Skin epidermis (tissue), 12 donors: Measurements from ENCODE around the gene LRG1.

ENCODE experiments used
- H3K27ac ChIP-seq, 21 experiments: fragments of 200-600 bp; sonication (generic) in 11 of 21; one replicate each; pipeline ENCODE4 v1.5.0; 2020; ENCODE audit warnings: mild to moderate bottlenecking in 3 of 21, inconsistent platforms in 2 of 21, moderate library complexity in 2 of 21
- H3K4me3 ChIP-seq, 7 experiments: fragments of 200-600 bp; sonication (generic) in 2 of 7; one replicate each; pipeline ENCODE4 v1.5.0; 2020; ENCODE audit warnings: inconsistent platforms in 2 of 7, mild to moderate bottlenecking in 2 of 7, moderate library complexity in 1 of 7

The LRG1 gene, protein sequence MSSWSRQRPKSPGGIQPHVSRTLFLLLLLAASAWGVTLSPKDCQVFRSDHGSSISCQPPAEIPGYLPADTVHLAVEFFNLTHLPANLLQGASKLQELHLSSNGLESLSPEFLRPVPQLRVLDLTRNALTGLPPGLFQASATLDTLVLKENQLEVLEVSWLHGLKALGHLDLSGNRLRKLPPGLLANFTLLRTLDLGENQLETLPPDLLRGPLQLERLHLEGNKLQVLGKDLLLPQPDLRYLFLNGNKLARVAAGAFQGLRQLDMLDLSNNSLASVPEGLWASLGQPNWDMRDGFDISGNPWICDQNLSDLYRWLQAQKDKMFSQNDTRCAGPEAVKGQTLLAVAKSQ

DNA sequence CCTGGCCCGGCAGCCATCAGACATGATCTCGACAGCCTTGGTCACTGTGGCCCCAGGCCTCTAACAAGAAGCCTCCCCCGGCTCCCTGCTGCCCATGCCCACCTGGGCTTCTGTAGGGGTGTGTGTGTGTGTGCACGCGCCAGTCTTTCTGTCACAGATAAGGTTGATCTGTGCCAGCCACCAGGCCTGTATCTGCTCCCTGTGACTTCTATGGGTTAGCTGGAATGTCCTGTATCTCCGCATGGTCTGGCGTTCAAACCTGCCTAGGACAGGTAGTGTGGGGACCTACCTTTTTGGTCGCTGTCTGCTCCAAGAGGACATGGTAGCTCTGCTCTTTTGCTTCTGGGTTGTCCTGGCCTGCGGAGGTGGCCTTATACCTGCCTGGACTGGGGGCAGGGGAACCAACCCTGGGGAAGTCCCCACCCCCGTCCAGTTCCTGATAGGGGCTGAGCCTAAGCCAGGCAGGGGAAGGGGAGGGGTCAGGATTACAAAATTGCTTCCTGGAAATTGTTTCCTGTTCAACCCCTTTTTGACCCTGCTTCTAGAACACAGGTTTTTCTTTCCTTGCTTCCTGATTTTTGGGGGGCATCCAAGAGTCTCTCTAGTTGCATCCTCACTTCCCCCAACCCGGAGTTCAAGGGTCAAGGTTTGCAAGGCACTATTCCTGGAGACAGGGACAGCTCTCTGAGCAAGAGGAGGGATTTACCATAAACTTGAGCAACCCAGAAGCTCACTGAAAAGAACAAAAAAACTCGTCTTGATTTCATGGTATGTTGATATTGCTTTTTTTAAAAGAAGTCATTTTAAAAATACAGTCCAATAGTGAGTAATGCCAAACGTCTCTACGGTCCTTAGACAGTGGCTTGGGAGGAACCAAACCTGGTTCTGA lies at the start of gene LRG1:
TSS of gene LRG1 (minus strand) at position 344 of the 889 bp plus-strand sequence. CDS start at position 321, 23 bp downstream.
- Histone ChIP-seq H3K4me3 (peak within 1 kb of the TSS in 4 of 7 experiments; percentile 8 to 33 (median 20)), H3K27ac (peak within 1 kb of the TSS in 13 of 21 experiments; percentile 19 to 69 (median 50))

DNA sequence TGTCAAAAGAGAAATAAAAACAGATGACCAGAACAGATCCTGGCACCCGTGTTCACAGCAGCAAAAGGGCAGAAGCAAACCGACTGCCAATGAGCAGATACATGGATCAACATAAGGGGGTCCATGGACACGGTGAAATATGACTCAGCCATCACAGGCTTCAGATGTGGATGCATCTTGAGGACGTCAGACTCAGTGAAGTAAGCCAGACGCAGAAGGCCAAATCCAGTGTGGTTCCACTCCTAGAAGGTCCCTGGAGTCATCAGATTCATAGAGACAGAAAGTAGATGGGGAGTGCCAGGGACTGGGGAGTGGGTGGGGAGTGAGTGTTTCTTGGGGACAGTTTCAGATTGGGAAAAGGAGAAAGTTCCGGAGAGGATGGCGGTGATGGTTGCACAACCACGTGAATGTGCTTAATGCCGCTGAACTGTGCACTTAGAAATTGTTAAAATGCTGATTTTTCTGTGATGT lies 48.5 kb upstream of the LRG1 start:
- Histone ChIP-seq H3K4me3 (no peak overlapping the region), H3K27ac (no peak overlapping the region)

DNA sequence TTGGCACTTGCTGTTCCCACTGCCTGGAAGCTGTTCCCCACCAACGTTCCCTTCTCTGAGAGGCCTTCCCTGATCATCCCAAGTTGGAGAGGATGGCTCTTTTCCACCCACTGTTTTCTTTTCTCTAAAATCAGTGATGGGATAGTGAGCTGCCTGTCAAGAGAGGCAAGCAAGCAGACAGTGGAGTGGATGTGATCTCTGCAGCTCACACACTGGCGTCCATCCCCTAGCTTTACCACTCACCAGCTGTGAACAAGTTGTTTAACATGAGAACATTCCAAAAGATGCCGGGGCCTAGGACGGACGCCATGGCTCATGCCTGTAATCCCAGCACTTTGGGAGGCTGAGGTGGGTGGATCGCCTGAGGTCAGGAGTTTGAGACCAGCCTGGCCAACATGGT lies 47.7 kb upstream of the LRG1 start:
- Histone ChIP-seq H3K27ac (no peak overlapping the region), H3K4me3 (no peak overlapping the region)

DNA sequence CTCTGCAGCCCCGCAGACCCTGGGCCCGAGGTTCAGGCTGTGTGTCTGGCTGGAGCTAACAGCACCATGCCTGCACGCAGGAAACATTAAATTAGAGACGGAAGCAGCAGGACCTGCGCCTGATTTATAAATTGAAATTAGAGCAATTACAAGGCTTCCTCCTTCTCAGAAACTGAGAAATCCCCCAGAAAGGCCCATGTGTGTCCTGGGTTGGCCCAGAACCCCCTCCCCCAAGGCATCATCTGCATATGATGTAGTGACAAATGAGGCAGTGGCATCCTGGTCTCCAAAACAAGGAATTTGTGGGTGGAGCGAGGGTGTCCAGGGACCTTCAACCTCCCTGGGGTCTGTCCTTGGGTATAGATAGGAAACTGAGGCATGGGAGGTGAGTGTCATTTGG lies 46.9 kb upstream of the LRG1 start:
- Histone ChIP-seq H3K4me3 (no peak overlapping the region), H3K27ac (no peak overlapping the region)

DNA sequence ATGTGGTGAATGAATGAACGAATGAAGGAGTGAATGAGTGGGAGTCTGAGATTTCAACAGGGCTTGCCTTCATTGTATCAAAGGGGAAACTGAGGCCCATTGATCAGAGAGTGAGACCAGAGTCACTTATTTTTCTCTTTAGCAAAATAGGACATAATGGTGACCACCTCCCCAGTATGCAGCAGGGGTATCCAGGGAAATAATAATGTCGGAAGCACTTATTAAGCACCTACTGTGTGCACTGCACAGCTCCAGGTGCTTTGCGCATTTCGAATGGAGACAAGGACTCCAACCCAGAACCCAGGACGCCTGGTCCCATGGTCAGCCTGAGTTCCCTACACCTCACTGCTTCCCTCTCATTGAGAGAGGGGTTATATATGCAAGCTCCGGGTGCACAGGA lies 46.4 kb upstream of the LRG1 start:
- H3K27ac ChIP-seq, result no peak overlapping the region
- no peak overlapping the region for H3K4me3 ChIP-seq

DNA sequence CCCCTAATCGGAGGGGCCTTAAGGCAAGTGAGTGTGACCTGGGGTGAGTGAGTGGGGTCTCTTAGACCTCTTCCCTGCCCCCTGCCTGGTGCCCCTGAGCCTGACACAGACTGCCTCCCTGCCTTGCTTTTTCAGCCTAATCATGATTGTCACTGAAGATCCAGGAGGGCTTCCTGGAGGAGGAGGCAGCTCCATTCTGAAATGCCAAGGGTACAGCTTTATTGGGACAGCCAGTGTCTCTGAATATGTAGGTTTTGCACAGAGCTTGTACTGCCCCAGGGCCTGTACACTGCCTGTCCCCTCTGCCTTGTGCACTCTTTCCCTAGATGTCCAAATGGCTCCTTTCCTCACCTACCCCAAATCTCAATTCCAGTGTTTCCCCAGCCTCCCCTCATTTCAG lies 45.7 kb upstream of the LRG1 start:
- no peak overlapping the region for H3K27ac ChIP-seq
- H3K4me3 ChIP-seq, result no peak overlapping the region

DNA sequence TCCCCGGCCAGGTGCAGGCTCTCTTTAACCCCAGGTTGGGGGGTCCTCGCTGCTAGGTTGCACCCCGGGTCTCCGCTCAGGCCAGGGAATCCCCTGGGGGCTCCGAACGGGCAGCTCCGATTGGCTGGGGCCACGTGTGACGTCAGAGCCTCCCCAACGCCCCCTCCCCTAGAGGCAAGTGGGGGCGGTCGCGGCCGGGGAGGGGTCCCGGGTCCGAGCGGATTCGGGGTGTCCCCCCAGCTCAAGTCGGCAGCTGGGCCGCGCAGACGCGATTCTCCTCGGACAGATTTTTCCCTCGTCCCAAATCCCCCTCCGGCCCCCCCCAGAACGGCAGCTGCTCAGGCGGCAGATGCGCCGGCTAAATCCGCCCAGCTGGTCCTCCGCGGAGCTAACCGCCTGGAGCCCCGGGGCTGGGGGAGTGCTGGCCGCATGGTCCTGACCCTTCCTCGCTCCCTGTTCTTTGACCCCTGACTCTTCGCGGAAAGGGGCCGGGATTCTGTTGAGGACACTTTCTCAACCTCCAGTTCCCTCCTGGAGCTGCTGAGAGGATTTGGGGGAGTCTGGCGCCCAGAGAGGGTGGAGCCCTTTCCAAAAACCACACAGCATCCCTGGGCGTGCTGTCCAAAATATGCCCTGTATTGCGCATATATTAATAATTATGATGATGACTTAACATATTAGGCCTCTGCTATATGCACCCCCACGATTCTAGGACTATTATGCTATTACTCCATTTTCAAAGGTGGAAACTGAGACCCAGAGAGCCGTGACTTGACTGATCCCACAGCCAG lies 45.0 kb upstream of the LRG1 start:
- H3K4me3 ChIP-seq, result peak overlapping the region in 6 of 7 experiments; percentile 1 to 30 (median 12)
- no peak overlapping the region for H3K27ac ChIP-seq

DNA sequence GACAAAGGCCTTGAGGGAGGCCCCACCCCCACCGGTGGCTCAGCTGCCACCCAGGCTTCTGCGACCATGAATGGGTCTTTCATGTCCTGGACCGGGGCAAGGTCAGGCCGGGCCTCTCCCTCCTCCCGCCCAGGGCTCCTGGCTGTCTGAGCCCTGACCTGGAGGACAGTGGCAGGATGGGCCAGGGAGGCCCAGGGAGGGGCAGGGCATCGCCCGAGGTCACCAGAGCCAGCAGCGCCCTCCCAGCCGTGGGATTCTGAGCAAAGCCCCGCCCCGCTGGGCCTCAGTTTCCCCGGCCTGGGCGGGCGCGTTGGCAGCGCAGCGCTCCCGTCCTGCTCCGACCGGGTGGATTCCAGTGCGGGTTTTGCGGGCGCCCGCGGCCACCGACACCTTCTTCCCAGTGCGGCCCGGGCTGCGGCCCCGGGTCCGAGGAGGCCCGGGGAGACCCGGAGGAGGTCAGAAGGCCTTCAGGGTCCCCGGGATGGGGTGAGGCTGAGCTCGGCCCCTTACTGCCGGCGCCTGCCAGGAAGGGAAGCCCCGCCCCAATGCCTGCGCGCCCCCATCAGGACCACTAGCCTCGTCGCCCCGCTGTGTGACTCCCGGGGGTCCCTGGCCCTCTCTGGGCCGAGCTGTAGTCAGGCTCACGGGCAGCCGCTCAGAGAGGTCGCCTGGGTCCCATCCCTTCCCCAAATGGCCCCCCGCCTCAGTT lies 44.3 kb upstream of the LRG1 start:
- Histone ChIP-seq H3K27ac (no peak overlapping the region), H3K4me3 (peak overlapping the region in 6 of 7 experiments; percentile 1 to 30 (median 12))

DNA sequence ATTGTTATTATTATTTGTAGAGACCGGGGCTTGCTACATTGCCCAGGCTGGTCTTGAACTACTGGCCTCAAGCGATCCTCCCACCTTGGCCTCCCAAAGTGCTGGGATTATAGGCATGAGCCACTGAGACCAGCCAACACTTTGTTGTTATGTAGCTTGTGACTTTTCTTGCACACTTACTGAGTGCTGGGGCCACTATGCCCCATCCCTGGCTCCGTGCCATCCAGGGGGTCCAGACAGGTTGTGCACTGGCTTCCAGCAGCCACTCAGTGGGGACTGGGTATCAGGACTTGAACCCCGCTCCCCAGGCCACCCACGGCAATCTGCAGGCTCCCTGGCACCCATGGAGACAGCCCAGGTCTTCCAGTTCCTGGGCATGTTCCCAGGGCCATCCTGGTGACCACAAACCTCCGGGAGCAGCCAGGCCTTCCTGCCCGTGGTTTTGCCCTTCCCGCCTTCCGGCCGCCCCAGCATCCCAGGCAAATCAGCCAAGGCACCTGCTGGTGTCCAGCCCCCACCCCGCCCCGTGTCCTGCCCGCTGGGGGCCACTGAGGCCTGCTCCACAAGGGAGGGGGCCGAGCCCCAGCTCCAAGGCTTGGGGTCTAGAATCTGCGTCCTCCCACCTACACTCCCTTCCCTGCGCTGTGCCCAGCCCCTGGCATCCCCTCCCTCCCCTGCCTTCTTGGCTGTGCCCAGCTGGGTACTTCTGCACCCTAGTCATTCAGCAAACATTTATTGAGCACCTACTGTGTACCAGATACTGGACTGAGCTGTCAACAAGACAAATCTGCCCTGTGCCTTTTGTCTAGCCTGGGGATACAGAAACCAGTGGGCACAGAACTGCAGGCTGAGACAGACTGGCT lies 43.4 kb upstream of the LRG1 start:
- no peak overlapping the region for H3K27ac ChIP-seq

DNA sequence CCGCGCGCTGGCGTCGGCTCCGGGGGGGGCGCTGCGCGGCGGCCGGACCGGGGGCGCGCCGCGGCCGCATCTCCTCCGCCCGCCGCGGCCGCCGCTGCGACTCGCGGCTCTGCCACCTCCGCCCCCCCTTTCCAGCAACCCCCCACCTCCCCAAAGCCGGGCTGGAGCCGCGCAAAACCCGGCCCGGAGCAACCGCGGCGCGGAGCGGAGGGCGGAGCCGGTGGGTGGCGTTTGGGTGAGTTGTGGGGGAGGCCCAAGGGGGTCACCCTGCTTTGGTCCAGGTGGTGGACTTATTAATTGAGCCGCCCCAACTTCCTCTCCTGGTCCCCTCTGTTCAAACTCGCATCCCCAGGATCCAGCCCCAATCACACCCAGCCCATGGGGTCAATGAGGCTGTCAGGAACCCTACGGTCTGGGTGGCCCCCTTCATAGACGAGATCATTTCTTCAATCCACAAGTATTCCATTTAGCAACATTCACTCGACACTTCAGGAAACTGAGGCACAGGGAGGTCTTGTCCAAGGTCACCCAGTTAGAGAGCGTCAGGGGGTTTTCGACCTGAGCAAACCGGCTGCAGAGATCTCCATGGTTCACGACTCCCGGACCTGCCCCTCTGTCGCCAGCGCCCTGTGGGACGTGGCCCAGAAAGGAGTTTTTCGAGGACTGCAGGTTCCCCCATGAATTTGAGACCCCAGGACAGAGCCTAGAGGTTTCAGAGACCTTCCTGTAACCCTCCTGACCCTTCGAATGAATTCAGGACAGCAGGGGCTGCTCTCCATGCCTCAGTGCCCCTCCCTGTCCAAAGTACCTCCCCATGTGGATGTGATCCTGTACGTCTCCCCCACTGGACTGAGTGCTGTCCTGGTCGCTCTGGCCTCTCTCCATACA lies 42.1 kb upstream of the LRG1 start:
- Histone ChIP-seq H3K4me3 (peak overlapping the region in 1 of 7 experiments; percentile 39), H3K27ac (no peak overlapping the region)

More for the DNA sequence above, 43.4 kb upstream of the LRG1 start:
- H3K4me3 ChIP-seq, result no peak overlapping the region

DNA sequence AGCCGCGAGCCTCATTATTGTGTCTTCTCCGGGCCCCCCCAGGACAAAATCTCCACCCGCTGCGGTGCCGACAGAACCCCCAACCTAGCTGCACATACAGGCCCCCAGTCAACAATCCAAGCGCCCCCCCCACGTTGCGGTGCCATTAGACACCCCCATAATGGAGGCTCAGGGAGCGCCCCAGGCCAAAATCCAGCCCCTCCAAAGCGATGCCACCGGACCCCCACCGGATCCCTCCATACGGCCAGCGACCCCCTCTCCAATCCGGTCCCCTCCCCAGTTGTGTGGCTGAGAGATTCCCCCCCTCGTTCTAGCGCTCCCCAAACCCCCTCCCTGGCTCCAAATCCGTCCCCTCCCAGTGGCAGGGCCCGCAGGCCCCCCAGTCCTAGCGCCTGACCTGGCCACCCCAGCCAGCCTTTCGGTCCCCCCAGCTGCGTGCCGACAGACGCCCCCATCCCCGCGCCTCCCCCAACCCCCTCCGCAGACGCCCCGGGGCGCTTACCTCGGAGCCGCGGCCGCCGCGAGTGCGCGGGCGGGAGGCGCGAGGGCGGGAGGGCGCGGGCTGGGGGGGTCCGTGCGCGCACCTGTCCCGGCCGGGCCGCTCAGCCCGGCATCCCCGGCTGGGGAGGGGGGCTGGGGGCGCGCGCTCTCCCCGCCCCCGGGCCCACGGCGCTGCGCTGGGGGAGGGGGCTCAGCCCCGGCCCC lies 41.3 kb upstream of the LRG1 start:
- Histone ChIP-seq H3K4me3 (peak overlapping the region in 6 of 7 experiments; percentile 10 to 39 (median 26)), H3K27ac (peak overlapping the region in 2 of 21 experiments; percentile 20 to 43)

DNA sequence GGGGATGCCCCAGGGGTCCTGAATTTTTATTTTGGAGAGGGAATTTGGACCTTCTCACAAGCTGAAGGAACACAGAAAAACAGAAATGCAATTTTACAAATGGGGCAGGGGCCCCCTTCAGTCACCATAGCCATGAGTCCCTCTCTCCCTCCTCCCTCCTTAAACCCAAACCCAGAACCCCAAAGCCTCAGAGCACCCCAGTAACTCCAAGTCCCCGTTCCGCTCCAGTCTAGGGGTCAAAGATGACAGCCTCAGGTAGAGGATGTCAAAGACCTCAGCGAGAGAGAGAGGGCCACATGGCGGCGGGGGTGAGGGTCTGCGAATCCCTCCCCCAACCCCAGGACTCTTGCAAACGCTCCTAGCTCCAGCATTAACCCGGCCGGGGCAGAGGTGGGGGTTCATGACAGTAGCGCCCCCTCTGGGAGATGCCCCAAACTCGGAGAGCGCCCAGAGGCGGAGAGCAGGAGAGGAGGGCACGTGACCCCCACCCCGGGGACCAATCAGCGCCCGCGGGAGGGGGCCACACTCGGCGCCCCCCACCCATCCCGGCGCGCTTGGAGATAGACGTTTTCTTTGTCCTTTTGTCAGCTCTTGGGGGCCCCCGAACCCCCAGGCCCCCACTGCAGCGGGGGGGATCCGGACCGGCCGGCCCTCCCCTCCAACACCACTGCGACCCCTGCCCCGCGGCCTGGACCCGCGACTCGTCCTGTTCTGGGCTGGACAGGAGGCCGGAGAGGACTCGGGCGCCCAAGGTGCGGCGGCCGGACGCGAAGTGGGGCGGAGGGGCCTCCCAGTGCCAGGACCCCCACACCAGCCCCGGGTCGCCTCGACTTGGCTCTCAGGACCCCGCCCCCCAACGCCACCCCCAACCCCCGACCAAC lies 40.4 kb upstream of the LRG1 start:
- H3K27ac ChIP-seq, result peak overlapping the region in 1 of 21 experiments; percentile 20
- H3K4me3 ChIP-seq, result peak overlapping the region; percentile 10 to 39 (median 22)

DNA sequence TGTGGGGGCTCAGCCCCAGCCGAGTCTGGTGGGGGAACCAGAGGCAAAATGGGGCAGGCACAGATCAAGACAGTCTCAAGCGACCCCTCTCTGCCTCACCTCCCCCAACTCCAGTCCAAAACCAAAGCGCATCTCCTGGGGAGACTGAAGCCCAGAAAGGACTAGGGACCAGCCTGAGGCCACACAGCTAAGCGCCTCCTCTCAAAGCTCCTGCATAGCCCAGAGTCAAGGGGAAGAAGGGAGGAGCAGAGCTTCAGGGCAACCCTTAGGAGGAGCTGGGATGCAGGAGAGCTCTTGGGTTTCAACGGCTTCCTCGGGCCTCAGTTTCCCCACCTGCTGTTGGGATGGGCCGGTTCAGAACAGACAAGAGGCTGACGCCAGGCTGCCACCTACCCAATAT lies 39.6 kb upstream of the LRG1 start:
- H3K4me3 ChIP-seq, result no peak overlapping the region
- no peak overlapping the region for H3K27ac ChIP-seq

DNA sequence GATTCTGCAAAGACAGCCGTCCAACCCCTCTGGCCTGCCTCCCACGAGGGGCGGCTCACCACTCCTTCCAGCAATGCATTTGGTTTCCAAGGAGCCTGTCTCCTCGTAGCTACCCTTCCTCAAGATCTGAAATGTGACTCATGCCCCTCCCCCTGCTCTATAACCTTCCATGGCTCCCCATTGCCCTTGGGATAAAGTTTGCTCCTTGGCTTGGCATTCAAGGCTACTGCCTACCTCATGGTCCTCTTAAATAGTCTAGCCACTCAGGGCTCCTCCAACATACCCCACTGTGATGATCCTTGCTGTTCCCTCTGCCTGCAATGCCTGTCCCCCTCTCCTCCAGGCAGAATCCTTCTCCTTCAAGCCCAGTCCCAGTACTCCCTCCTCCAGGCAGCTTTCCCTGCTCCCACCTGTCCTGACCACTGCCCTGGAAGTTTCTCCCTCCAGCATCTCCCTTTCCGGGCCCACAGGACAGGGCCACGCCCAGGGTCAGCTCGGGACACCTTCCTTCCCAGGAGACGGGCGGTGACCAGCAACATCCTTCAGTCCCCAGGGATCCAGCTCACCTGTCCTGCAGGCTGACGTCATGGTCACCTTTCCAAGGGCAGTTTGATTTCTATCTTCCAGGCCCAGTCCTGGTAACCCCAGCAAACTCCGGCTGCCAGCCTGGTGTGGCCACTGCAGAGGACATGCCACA lies 38.9 kb upstream of the LRG1 start:
- no peak overlapping the region for H3K27ac ChIP-seq
- H3K4me3 ChIP-seq, result no peak overlapping the region
